RPMI7951 (cell line): ENCODE data around the gene ABTB1. TPM values are rescaled to one million over a fixed set of nuclear protein-coding genes. Genes with fewer than 3 reads are reported as not detected.

Source experiments
- DNase-seq: peaks from one replicate; pipeline ENCODE4 v3.0.0-alpha.2; 2012; ENCODE audit warnings: low read depth
- total RNA-seq: library from RNA; depleted of rRNA; stranded (reverse); fragments of >200 nt; shearing (Covaris generic); gene quantifications from 2 replicates; pipeline ENCODE4 v1.2.3, GENCODE V29; 2014

ABTB1 gene
- total RNA-seq, 1 experiment from 2014 or later: 2.5 TPM

DNA sequence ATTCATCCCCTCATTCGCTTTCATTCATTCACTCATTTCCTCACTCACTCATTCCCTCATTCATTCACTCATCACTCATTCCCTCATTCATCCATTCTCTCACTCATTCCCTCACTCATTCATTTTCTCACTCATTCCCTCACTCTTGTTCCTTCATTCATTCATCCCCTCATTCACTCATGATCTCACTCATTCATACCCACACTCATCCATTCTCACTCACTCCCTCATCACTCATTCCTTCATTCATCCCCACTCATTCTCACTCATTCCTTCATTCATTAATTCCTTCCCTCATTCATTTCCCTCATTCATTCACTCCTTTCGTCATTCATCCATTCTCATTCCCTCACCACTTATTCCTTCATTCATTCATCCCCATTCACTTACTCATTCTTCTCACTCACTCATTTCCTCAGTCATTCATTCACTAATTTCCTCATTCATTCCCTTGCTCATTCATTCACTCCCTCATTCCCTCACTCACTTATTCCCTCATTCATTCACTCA lies 14.5 kb downstream of the ABTB1 start:
- no peak for DNase-seq

DNA sequence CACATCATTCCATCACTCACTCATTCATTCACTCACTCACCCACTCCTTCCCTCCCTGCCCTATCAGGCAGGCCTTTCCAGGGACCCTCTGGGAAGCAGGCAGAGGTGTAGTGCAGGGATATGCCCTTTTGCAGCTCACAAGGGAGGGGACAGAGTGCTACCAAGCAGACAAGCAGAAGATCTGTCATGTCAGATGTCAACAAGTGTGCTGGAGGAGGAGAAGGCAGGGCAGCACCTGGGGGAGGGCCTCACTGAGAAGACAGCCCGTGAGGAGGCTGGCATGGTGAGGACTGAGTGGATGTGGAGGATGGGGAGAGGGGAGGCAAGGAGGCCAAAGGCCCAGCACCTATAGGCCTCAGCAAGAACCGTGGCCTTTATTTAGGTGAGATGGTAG lies 15.3 kb downstream of the ABTB1 start:
- DNase-seq: no peak

DNA sequence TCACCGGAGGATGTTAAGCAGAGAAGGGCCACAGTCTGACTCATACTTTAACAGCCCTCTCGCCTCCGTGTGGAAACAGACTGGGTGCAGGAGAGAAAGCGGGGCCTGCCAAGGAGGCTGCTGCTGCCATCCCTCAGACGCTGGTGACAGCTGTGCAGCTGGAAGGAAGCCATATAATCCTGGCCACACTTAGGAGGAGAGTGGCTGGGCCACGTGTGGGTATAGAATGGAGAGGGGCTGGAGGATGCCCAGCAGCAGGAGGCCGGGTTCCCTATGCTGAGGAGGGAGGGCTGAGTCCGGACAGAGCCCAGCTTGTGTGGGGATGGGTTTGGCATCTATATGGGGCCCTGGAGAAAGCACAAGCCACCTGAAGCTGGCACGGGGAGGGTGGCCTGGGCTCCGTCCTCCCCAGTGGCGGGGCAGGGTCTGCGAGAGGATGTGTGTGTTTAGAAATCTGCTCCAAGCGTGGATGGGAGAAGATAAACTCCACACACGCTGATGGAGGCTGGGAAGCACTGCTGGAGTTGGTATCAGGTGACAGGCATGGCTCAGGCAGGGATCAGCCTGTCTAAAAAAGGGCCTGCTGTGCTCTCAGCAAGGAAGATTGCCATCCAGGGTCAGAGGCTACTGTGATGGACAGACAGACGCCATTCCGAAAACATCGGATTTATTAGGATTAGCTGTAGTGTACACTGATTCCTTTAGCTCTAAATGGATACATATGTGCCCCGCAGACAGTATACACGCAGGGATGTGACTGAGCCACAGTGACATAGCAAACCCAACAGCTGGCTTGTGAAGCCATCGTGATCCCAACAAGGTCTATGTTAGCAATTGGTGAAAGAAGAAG lies 15.9 kb downstream of the ABTB1 start:
- peak; percentile 79 for DNase-seq

- no peak for DNase-seq
Observed at GRCh38 chr3:127689266-127689860, 16.6 kb downstream of the ABTB1 start.

DNA sequence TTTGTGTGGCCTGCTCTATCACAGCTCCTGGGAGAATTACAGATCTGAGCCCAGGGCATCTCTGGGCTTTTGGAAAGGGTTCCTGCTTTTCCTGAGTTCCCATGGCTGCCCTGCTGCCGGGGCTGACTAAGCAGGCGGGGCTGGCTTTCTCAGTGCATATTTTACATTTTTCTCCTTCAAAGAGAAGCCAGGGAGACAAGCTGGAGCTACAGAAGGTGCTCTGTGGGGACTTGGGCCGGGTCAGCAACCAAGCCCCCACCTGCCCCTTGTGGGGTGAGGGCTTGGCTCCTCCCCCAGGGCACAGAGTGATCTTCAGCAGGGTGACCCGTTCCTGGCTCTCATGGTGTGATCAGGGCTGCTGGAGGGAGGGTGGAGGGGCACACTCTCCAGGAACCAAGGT lies 17.4 kb downstream of the ABTB1 start:
- DNase-seq: peak; percentile 60

DNA sequence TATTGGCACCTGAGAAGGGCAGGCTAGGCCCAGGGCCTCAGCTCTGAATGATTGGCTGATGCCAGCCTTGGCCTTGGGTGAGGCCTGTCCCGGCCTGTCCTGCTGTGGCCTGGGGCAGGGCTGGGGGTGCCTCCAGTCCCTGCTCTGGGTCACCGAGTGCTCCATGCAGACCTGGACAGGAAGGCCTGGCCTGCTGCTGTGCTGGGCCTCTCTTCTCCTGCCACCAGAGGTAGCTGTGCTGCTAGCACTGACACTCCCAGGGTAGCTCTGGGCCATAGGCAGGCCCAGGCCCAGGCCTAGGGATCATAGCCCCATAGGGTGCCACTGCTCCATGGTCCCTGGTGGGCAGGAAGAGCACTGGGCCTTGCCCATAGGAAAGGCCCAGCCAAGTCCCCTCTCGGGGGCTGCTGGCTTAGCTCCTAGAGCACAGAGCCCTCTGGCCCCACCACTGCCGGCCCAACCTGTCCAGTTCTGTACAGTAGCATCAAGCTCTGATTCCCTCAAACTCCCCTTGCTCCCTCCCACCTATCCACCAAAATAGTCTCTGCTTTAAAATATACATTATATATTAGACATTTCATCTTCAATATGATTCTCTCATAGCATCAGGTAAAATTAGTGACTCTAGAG lies 18.2 kb downstream of the ABTB1 start:
- DNase-seq: peak; percentile 62

- no peak for DNase-seq
Observed at GRCh38 chr3:127691489-127691888, 18.7 kb downstream of the ABTB1 start.

DNA sequence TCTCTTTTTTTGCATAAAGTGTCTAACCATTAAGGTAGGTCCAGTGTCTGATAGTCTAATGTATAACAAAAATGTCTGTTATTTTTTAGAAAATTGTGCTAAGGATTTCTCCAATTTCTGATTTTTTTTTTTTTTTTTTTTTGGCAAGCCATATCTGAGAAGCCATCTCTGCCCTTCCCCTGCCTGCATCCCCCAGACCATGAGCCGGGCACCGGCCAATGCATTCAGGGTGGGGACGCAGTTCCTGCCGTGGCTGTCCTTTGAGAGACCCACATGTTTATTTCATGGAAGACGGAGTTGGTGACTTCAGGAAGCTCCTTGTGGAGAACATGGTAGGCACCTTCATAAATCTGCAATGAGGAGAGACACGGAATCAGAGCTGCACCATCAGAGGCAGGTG lies 19.2 kb downstream of the ABTB1 start:
- DNase-seq: no peak

GRCh38 chr3:127692501-127693335 lies 20.0 kb downstream of the ABTB1 start:
- DNase-seq: no peak

DNA sequence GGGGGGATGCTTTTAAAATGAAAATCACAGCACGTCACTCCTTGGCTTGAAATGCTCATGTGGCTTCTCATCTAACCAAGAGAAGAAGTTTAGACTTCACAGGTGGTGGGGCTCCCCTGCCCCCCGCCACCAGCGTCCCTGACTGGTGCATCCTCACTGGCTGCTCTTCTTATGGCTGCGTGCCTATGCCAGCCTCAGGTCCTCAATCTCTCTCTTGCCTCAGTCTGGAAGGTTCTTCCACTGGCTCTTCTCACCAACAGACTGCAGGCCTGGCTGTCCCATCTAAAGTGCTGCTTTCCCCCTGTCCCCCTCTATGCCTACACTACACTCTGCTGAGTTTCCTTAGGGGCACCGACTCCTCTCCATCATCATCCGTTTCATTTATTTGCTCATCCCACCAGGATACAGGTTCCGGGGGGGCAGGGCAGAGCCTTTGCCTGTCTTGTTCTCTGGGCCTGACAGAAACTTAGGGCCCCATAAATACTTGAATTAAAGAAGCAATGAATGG lies 20.6 kb downstream of the ABTB1 start:
- DNase-seq: no peak

- DNase-seq: peak; percentile 46
Observed at GRCh38 chr3:127694467-127695215, 21.9 kb downstream of the ABTB1 start.

DNA sequence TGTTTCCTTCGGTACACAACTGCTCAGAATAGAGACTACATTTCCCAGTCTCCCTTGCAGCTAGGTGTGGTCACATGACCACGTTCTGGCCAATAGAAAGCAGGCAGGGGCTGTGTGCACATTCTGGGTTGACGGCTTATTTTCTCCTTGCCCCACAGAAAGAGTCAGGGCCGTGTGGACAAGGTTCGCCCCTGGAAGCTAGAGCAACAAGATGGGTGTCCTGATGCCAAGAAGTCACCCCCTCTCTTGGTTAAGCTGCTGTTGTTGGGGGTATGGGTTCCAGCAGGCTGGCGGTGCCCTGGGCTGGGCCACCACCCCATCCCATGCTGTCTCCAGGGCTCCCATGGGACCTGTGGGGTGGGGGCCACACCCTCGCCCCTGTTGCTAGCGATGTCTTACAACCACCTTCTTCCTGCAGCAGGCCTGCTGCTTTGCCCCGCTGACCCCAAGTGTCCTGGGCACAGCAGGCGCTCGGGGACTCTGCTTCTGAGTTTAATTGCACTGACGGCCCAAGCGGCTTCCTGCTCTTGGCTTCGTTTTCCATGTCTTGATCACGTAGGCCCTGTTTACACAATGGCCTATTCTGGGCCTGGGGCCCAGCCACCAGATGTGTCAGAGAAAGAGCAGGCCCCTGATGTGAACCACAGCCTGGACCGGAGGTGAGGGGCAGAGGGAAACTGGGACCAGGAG lies 24.9 kb downstream of the ABTB1 start:
- peak; percentile 85 for DNase-seq

GRCh38 chr3:127698286-127698685 lies 25.5 kb downstream of the ABTB1 start:
- DNase-seq: no peak

DNA sequence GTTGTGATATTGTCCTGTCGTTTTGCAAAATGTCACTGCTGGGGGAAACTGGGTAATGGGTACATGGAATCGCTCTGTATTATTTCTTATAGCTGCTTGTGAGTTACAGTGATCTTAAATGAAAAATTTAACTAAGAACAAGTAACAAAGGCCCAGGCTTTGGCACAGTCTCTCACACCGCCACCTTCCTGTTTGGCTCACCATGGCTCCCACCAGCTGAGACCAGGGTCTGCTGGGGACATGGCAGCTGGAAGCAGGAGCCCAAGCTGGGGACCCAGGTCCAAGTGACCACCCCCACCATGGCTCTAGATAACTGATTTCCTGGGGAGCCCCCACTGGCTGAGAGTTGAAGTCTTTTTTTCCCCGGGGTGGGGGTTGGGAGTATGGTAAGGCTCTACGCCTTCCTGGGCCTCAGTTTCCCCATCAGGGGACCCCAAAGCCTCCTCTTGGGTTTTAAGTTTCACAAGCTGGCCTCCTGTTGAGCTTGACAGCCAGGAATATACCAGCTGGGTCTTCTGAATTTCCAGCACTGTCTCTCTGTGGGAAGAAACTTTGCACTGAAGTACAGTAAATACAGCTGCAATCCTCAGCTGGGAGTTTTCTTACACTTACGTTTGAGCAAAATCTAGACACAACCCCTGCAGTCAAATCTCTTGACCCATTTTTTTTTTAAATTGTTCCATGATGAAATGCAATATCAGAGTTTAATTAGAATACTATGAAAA lies 26.1 kb downstream of the ABTB1 start:
- DNase-seq: no peak

DNA sequence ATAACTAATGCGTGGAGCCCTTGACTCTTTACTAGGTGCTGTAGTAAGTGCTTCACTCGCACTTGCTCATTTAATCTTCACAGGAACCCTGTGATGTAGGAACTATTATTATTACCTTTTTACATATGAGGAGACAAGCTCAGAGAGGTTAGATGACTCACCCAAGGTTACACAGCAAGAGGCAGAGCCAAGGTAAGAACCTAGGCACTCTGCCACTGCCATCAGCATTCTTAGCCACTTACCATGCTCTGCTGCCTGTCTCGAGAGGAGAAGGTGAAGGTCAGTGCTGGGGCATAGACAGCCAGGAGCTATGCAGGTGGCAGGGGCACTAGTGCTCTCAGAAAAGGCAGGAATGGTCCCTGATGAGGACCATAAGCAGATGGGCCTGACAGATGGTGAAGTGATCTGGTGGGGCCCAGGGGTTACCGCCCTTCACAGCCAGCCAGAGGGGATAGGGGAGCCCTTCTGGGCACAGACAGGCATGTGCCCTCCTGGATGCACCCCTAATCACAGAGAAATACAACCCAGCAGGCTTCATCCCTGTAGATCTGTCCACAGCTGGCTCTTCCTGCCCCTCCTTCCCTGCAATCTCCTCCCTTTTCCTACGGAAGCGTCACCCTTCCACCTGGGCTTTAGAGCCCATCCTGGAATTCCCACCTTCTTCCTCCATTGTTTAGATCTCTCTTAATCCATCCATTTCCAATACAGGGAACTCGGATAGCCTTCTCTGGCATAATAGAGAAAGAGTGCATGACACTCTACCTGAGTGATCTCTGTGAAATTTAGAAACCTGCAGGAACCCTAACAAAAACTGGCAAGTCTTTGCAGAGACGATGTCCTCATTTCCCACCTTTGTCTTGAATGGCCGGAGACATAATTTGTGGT lies 26.9 kb downstream of the ABTB1 start:
- DNase-seq: peak; percentile 32

DNA sequence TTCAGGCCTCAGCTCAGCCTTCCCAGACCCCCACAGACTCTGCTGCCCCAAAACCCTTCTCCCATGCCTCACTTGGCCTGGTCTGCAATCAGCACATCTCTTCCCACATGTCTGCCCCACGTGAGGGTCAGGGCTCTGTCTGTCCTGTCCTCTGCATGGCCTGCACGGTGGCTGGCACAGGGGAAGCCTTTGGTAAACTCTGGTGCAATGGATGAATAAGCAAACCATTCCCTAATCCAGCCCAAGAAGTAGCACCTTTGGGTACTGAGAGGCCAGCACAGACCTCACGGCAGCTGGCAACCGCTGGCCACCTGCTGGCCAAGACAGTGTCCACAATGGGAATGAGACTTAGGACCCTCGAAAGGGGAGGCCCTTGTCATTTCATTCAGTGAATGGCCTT lies 27.7 kb downstream of the ABTB1 start:
- no peak for DNase-seq

DNA sequence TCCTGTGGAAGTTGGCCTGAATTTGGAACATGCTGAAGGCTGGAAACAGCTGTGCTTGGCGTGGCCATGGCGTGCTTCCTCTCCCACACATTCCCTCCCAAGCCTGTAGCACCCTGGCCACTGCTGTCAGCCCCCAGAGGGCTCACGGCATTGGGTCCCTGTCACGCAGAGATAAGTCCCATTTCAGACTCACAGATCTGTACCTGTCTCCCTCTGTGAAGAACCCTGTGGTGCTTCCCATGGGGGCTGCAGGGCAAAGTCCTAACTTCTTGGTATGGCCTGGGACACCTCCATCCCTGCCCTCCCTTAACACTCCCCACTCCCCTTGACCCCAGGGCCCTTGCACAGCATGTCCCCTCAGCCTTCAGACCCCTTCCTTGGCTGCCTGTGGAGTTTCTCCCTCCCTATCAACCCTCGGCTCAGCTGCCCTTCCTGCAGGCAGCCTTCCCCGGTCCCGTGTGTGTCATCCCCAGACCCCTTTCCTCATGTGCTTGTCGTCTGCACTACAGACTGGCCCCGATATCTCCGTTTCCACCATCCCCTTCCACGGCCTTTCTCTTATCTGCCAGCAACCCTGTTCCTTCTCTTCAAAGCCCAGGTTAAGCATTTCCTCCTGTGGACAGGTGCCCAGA lies 28.6 kb downstream of the ABTB1 start:
- no peak for DNase-seq

GRCh38 chr3:127702151-127702578 lies 29.4 kb downstream of the ABTB1 start:
- peak; percentile 59 for DNase-seq
